Spleen (tissue), 13 donors: ENCODE data around the gene NSUN6. TPM values are rescaled to one million over a fixed set of nuclear protein-coding genes. Genes with fewer than 3 reads are reported as not detected.
A peak's percentile ranks its signal among the peaks of the same experiment; 100 is the strongest.

Experiments
- DNase-seq: peaks from one replicate; pipeline ENCODE4 v3.0.0-alpha.2; 2020
- H3K27ac ChIP-seq, 8 donors: fragments of 200-600 bp; sonication (generic) in 7 of 8; 1 replicate in 4 of 8; 2 replicates in 4 of 8; pipeline versions ENCODE4 v1.5.0 to v1.8.0; 2016 to 2021; ENCODE audit warnings: inconsistent platforms in 4 of 8, mild to moderate bottlenecking in 4 of 8, moderate library complexity in 1 of 8
- H3K27me3 ChIP-seq, 7 donors: fragments of 200-600 bp; sonication (generic) in 6 of 7; replicated peaks in 1 of 7; 1 replicate in 4 of 7; 2 replicates in 3 of 7; pipeline versions ENCODE4 v1.5.0 to v1.8.0; 2016 to 2021; ENCODE audit warnings: inconsistent platforms in 3 of 7, mild to moderate bottlenecking in 1 of 7
- H3K36me3 ChIP-seq, 6 donors: fragments of 200-600 bp; sonication (generic) in 5 of 6; 1 replicate in 4 of 6; 2 replicates in 2 of 6; pipeline versions ENCODE4 v1.5.0 to v1.8.0; 2016 to 2021; ENCODE audit warnings: inconsistent platforms in 2 of 6
- H3K4me1 ChIP-seq, 6 donors: fragments of 200-600 bp; sonication (generic) in 5 of 6; 1 replicate in 3 of 6; 2 replicates in 3 of 6; pipeline versions ENCODE4 v1.5.0 to v1.8.0; 2016 to 2021; ENCODE audit warnings: inconsistent platforms in 3 of 6
- H3K4me3 ChIP-seq, 8 donors: fragments of 200-600 bp; sonication (generic) in 7 of 8; 1 replicate in 4 of 8; 2 replicates in 4 of 8; pipeline versions ENCODE4 v1.5.0 to v1.8.0; 2016 to 2021; ENCODE audit warnings: inconsistent platforms in 4 of 8, mild to moderate bottlenecking in 4 of 8, moderate library complexity in 2 of 8
- H3K9me3 ChIP-seq, 8 donors: fragments of 200-600 bp; sonication (generic) in 7 of 8; 1 replicate in 4 of 8; 2 replicates in 4 of 8; pipeline versions ENCODE4 v1.5.0 to v1.8.0; 2016 to 2021; ENCODE audit warnings: inconsistent platforms in 4 of 8
- POLR2A ChIP-seq, 3 donors: fragments of 450-650 bp; IDR thresholded peaks; one replicate each; pipeline ENCODE4 v1.5.1; 2017; ENCODE audit warnings: antibody characterized with exemption in 3 of 3, mild to moderate bottlenecking in 1 of 3
- POLR2AphosphoS5 ChIP-seq, 3 donors: sonication (generic); formaldehyde crosslinking; IDR thresholded peaks; one replicate each; pipeline ENCODE4 v1.5.1; 2017; ENCODE audit warnings: antibody characterized with exemption in 3 of 3
- WGBS, 5 donors: extraction: QIAGEN DNeasy Blood & Tissue Kit in 3 of 5; methylation state at CpG; one replicate each; pipeline versions ENCODE4 v1.1.5 to v1.1.7; 2013 to 2018; 5-methylcytosine and 5-hydroxymethylcytosine counted together
- intact Hi-C: fragments of 100-400 bp; cut with DNase I; formaldehyde crosslinking; loops from one replicate; pipeline ENCODE4 v1.15.0; 2023; ENCODE audit warnings: low total_unique reads
- long read RNA-seq, 2 donors: transcript quantifications; one replicate each; lab custom pipeline, GENCODE V29; 2026
- polyA plus RNA-seq, 3 donors: library from polyadenylated mRNA; stranded (reverse); fragments of 200-250 nt; gene quantifications; one replicate each; pipeline ENCODE4 v1.2.1, GENCODE V29; 2013
- total RNA-seq, 7 donors: library from RNA; depleted of rRNA in 3 of 7; stranded (reverse); fragments of >200 nt in 3 of 7; fragmentation: NEBNext Ultra II Directional in 4 of 7; extraction: Animal tissue kit (Norgen Biotek cat#: 25700) in 4 of 7; gene quantifications; one replicate each; pipeline versions ENCODE4 v1.1.0 to v1.2.1, GENCODE V29; 2016 to 2021
- TF ChIP-seq, protein P1 (sequence below), 11 experiments: fragments of 200-600 bp in 7 of 11; fragments of 450-650 bp in 4 of 11; sonication (generic) in 4 of 11; IDR thresholded peaks in 8 of 11; conservative IDR thresholded peaks in 3 of 11; 1 replicate in 7 of 11; 2 replicates in 4 of 11; pipeline versions ENCODE4 v1.4.0 to v1.8.0; 2016 to 2021; ENCODE audit warnings: antibody characterized with exemption in 11 of 11, inconsistent platforms in 4 of 11, mild to moderate bottlenecking in 1 of 11
- donor health status: healthy with polysubstance abuse.
- donor health status: DM: no; HTN: no; CAD: no; lungs with moderate emphysema.
- donor health status: DM: no; HTN: no; CAD: no.
- donor health status: Bipolar disorder and iron deficiency.
- donor health status: healthy.
- donor health status: DM: no; HTN: no; CAD: no.
- donor health status: DM: yes; HTN: yes; CAD: no.

NSUN6 gene, protein sequence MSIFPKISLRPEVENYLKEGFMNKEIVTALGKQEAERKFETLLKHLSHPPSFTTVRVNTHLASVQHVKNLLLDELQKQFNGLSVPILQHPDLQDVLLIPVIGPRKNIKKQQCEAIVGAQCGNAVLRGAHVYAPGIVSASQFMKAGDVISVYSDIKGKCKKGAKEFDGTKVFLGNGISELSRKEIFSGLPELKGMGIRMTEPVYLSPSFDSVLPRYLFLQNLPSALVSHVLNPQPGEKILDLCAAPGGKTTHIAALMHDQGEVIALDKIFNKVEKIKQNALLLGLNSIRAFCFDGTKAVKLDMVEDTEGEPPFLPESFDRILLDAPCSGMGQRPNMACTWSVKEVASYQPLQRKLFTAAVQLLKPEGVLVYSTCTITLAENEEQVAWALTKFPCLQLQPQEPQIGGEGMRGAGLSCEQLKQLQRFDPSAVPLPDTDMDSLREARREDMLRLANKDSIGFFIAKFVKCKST
- 10 to 100 TPM; 12.4 to 25.8 (median 20.9) TPM for total RNA-seq
- polyA plus RNA-seq = 10 to 100 TPM in 2 of 3 donors, 1 to 10 TPM in 1; 6.4 to 10.9 (median 10.4) TPM
- long read RNA-seq, donor 1, partial matches to known transcripts = 0 of 2 reads
- long read RNA-seq, donor 1, other reads (novel, unspliced or antisense) = 0 of 2 reads
- long read RNA-seq, donor 2, partial matches to known transcripts = 0 of 9 reads
- long read RNA-seq, donor 2, other reads (novel, unspliced or antisense) = 8 of 9 reads

DNA sequence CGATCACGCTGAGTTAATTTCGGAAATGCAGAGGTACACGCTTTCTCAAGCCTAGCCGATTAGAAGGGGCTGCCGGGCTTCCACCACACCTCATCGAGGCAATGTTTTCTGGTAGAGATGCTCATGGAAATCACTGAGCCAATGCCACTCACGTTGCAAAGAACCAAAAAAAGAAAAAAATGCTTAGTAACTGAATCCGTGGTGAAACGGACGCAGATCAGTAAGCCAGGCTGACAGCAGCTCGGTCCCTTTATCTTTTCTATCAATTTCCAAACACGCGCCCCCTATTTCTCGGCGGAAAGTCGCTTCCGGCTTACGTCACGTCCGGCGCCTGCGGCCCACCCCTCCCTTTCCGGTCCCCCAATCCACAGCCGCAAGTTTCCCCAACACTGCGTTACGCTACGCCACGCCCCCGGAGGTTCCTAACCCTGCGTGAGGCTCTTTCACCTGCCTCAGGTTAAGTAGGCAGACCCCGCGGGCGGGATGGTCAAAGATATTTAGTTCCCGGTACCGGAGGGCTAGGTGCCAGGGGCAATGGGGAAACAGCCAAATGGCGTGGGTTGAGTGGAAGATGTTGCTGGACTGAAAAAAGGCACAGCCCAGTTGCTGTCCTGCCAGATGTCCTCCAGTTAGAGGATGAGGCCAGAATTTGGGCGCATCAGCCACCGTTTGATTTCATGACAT lies at the start of gene NSUN6:
Gene NSUN6, minus strand, starts transcription at position 264 of the 684 bp plus-strand sequence. CDS start 384 bp downstream, outside the sequence.
- 0 to 1% (median 1%) methylated on average over 39 of the region's 39 CpGs for WGBS, 5 donors
- peaks cover 8 to 40% (median 34%) of the 10 kb centered on the region in 6 donors for H3K4me1 ChIP-seq
- H3K36me3 ChIP-seq = peaks cover 0 to 25% (median 2%) of the 10 kb centered on the region in 6 donors
- H3K4me3 ChIP-seq = peak within 1 kb of the TSS; percentile 54 to 92 (median 66)
- intact Hi-C loops = no loop called here
- no peaks in the 10 kb centered on the region for H3K9me3 ChIP-seq
- DNase-seq = peak; percentile 97
- H3K27me3 ChIP-seq = no peaks in the 10 kb centered on the region
- peak within 1 kb of the TSS; percentile 93 to 97 (median 94) for H3K27ac ChIP-seq
- TF ChIP-seq, protein P1, sequence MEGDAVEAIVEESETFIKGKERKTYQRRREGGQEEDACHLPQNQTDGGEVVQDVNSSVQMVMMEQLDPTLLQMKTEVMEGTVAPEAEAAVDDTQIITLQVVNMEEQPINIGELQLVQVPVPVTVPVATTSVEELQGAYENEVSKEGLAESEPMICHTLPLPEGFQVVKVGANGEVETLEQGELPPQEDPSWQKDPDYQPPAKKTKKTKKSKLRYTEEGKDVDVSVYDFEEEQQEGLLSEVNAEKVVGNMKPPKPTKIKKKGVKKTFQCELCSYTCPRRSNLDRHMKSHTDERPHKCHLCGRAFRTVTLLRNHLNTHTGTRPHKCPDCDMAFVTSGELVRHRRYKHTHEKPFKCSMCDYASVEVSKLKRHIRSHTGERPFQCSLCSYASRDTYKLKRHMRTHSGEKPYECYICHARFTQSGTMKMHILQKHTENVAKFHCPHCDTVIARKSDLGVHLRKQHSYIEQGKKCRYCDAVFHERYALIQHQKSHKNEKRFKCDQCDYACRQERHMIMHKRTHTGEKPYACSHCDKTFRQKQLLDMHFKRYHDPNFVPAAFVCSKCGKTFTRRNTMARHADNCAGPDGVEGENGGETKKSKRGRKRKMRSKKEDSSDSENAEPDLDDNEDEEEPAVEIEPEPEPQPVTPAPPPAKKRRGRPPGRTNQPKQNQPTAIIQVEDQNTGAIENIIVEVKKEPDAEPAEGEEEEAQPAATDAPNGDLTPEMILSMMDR (IDR thresholded peaks at IDR 0.05 in 8 of 11, conservative IDR thresholded peaks at IDR 0.05 in 3 of 11) = peak in 3 of 11 experiments; percentile 10 to 25 (median 12)
- TF ChIP-seq POLR2A (IDR thresholded peaks at IDR 0.05) (peak in 2 of 3 donors; percentile 21 to 50), POLR2AphosphoS5 (IDR thresholded peaks at IDR 0.05) (peak; percentile 94 to 95 (median 94))

DNA sequence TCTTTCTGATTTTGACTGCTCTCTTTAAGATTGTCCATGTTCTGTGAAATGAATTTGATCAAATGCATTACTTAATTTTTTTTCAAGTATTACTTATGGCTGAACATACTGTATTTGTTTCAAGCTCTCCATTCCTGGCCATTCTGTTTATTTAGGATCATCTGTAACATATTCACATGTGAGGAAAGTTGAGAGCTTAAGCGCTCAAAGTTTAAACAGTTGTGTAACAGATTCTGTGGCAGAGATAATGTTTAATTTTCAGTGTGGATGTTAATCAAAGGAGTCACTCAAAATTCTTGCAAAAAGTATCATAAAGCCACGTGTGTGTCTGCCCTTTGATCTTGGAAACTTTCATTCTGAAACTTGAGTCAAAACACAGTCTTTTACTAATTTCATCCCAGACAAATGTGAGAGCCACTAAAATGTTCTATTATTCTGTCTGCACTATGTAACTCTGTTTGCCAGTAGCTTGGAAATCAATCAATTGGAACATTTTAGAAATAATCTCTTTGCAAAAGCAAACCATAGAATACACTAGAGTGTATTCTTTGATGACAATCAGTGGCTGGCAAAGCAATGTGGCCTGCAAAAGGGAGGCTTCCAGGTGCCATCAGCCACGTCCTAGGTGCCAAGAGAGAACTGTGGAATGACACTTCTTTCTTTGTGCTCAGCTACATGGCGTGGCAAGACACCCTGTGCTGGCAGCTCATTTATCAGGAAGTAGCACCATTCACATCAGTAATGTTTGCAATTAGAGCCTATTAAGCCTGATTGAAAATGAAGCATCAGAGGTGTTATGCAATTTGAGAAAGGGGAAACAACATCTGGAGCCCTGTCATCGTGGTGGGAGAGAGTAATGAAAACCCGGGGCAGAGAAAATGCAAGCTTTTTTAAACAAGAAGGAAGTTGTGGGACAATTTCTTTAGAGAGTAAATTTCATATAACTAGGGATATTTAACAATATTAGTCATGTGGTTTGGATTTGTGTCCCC lies 48.8 kb upstream of the NSUN6 start:
- TF ChIP-seq POLR2AphosphoS5 (IDR thresholded peaks at IDR 0.05) (no peak), POLR2A (IDR thresholded peaks at IDR 0.05) (no peak)
- TF ChIP-seq, protein P1 (IDR thresholded peaks at IDR 0.05 in 8 of 11, conservative IDR thresholded peaks at IDR 0.05 in 3 of 11) = no peak
- Histone ChIP-seq H3K27me3 (no peaks in the 10 kb centered on the region), H3K4me3 (no peak overlapping the region), H3K9me3 (peaks cover 0 to 9% (median 0%) of the 10 kb centered on the region in 8 donors), H3K36me3 (no peaks in the 10 kb centered on the region), H3K4me1 (no peaks in the 10 kb centered on the region), H3K27ac (no peak overlapping the region)
- intact Hi-C loops = no loop called here
- DNase-seq = no peak
- whole genome bisulfite sequencing, 5 donors = 44 to 51% (median 48%) methylated on average over 6 of the region's 6 CpGs

DNA sequence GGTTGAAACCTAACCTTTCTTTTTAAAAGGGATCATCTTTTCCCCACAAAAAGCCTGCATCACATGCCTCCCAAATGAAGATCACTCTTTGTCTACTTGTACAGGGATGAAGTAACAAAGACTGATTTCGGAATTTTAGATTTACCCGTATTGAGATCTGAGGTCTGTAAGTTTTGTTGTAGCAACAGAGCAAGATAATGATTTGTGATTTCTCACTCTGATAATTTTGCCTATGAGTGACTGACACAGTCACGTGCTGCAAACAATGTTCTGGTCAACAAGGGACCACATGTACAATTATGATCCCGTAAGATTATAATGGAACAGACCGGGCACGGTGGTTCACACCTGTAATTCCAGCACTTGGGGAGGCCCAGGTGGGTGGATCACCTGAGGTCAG lies 39.2 kb upstream of the NSUN6 start:
- no peaks in the 10 kb centered on the region for H3K4me1 ChIP-seq
- DNase-seq = no peak
- H3K27ac ChIP-seq = no peak overlapping the region
- no peaks in the 10 kb centered on the region for H3K9me3 ChIP-seq
- H3K4me3 ChIP-seq = no peak overlapping the region
- no peaks in the 10 kb centered on the region for H3K36me3 ChIP-seq
- TF ChIP-seq POLR2A (IDR thresholded peaks at IDR 0.05) (no peak), POLR2AphosphoS5 (IDR thresholded peaks at IDR 0.05) (no peak)
- TF ChIP-seq, protein P1 (IDR thresholded peaks at IDR 0.05 in 8 of 11, conservative IDR thresholded peaks at IDR 0.05 in 3 of 11) = no peak
- WGBS, 5 donors = 84 to 96% (median 93%) methylated on average over 6 of the region's 6 CpGs
- H3K27me3 ChIP-seq = peaks cover 0 to 8% (median 0%) of the 10 kb centered on the region in 7 donors
- intact Hi-C loops = no loop called here
